ENCODE results near the gene NIPBL.

DNA sequence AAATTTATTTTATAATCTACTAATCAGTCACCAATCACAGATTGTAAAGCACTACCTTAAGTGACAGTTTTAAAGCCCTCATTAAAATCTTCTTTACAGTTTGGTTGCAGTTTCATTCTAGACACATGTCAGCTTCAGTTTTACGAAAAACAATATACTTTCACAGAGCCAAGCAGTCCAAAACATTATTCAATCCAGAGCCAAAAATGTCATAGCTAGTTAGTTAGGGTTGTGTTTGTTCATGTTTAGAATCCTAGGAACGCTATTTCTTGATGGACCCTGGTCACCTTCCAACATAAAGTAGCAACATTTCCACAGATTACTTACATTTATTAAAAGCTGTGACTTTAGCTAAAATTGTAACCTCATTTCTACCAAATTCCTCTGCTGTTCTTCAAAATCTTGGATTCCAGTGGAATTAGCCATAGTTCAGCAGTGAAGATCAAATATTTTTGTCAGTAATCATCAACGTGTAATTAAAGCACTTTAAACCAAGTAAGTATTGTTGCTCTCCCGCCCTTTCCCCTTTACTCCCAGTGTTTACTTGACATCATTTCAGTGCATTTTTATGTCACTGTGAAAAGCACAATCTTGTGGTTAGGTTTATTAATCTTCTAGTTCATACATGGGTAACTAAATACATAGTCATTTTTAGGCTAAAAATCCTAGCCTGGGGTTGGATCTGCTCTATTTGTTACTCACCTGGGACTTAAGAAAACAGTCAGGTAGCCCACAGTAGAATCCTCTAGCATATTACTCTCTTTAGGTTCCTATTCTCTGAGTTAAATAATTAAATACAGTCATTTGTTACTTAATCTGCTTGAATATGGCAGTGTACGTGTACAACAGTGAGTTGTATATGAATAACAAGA, 74.3 kb downstream of the NIPBL start:
- TF ChIP-seq CTCF (IDR thresholded peaks at IDR 0.05; ENCODE audit: borderline replicate concordance, extremely low read depth, low read length, poor library complexity, severe bottlenecking) = no peak
- no peak for TF ChIP-seq EZH2 (IDR thresholded peaks at IDR 0.05; ENCODE audit: borderline replicate concordance, low read depth, low read length, severe bottlenecking)
